Tibial artery (tissue), 4 donors: ENCODE data around the gene NUMB.
"Not testable (repeated sequence)": the region's sequence is repeated elsewhere in the genome, so short reads cannot be mapped to it uniquely, and the experiment has no call there.

Experiments
- DNase-seq, 2 donors: peaks; one replicate each; pipeline ENCODE4 v3.0.0-alpha.2; 2019
- H3K27ac ChIP-seq, 2 donors: fragments of 200-600 bp; sonication (generic) in 1 of 2; 1 replicate in 1 of 2; 2 replicates in 1 of 2; pipeline ENCODE4 v1.5.1; 2018 to 2019; ENCODE audit warnings: mild to moderate bottlenecking in 1 of 2
- H3K27me3 ChIP-seq, 2 donors: fragments of 200-600 bp; sonication (generic) in 1 of 2; one replicate each; pipeline versions ENCODE4 v1.5.1 to v1.6.0; 2016 to 2019
- H3K36me3 ChIP-seq, 3 donors: fragments of 200-600 bp; sonication (generic) in 2 of 3; one replicate each; pipeline ENCODE4 v1.5.1; 2016 to 2019; ENCODE audit warnings: mild to moderate bottlenecking in 2 of 3
- H3K4me1 ChIP-seq, 4 donors: fragments of 200-600 bp; sonication (generic) in 2 of 4; 1 replicate in 3 of 4; 2 replicates in 1 of 4; pipeline ENCODE4 v1.5.1; 2016 to 2019
- H3K4me3 ChIP-seq, 2 donors: fragments of 200-600 bp; sonication (generic) in 1 of 2; 1 replicate in 1 of 2; 2 replicates in 1 of 2; pipeline ENCODE4 v1.5.1; 2018 to 2019; ENCODE audit warnings: mild to moderate bottlenecking in 2 of 2
- H3K9me3 ChIP-seq, 3 donors: fragments of 200-600 bp; sonication (generic) in 1 of 3; one replicate each; pipeline ENCODE4 v1.5.1; 2016 to 2019
- CTCF ChIP-seq, 2 experiments: fragments of 200-600 bp in 1 of 2; fragments of 450-650 bp in 1 of 2; IDR thresholded peaks; one replicate each; pipeline ENCODE4 v1.5.1; 2017 to 2019; ENCODE audit warnings: antibody characterized with exemption in 2 of 2, mild to moderate bottlenecking in 1 of 2, moderate library complexity in 1 of 2
- intact Hi-C: fragments of 100-400 bp; cut with DNase I; formaldehyde crosslinking; loops from one replicate; pipeline ENCODE4 v1.15.0; 2023; ENCODE audit warnings: low total_unique reads

NUMB gene

GRCh38 chr14:73392329-73393257 lies 65.8 kb downstream of the NUMB start:
- Histone ChIP-seq H3K9me3 (no peaks in the 10 kb centered on the region), H3K36me3 (no peaks in the 10 kb centered on the region), H3K27ac (no peak overlapping the region), H3K27me3 (no peaks in the 10 kb centered on the region), H3K4me1 (no peaks in the 10 kb centered on the region), H3K4me3 (no peak overlapping the region)
- TF ChIP-seq CTCF (IDR thresholded peaks at IDR 0.05) = no peak
- DNase-seq = no peak
- intact Hi-C loops = no loop called here

GRCh38 chr14:73387860-73388259 lies 70.5 kb downstream of the NUMB start:
- H3K9me3 ChIP-seq = peaks cover 0 to 17% (median 3%) of the 10 kb centered on the region in 3 donors
- H3K27me3 ChIP-seq, H3K27ac ChIP-seq, DNase-seq, H3K4me3 ChIP-seq, H3K36me3 ChIP-seq, H3K4me1 ChIP-seq, intact Hi-C loops: not testable (repeated sequence)

GRCh38 chr14:73386342-73386741 lies 72.0 kb downstream of the NUMB start:
- no peak overlapping the region for H3K27ac ChIP-seq
- intact Hi-C loops = no loop called here
- H3K27me3 ChIP-seq = no peaks in the 10 kb centered on the region
- H3K9me3 ChIP-seq = peaks cover 0 to 21% (median 3%) of the 10 kb centered on the region in 3 donors
- H3K4me1 ChIP-seq = no peaks in the 10 kb centered on the region
- H3K36me3 ChIP-seq = peaks cover 0 to 10% (median 0%) of the 10 kb centered on the region in 3 donors
- no peak for DNase-seq
- TF ChIP-seq CTCF (IDR thresholded peaks at IDR 0.05) = no peak
- H3K4me3 ChIP-seq = no peak overlapping the region

- DNase-seq, H3K27ac ChIP-seq, intact Hi-C loops, H3K4me3 ChIP-seq, H3K36me3 ChIP-seq, H3K4me1 ChIP-seq, H3K27me3 ChIP-seq: not testable (repeated sequence)
- H3K9me3 ChIP-seq = peaks cover 0 to 21% (median 3%) of the 10 kb centered on the region in 3 donors
Observed at GRCh38 chr14:73385021-73385420, 73.3 kb downstream of the NUMB start.

GRCh38 chr14:73383356-73383755 lies 75.0 kb downstream of the NUMB start:
- TF ChIP-seq CTCF (IDR thresholded peaks at IDR 0.05) = no peak
- peaks cover 0 to 21% (median 3%) of the 10 kb centered on the region in 3 donors for H3K9me3 ChIP-seq
- DNase-seq = no peak

GRCh38 chr14:73381380-73382013 lies 76.8 kb downstream of the NUMB start:
- no peaks in the 10 kb centered on the region for H3K4me1 ChIP-seq
- TF ChIP-seq CTCF (IDR thresholded peaks at IDR 0.05) = no peak
- peaks cover 0 to 10% (median 0%) of the 10 kb centered on the region in 3 donors for H3K36me3 ChIP-seq
- peaks cover 0 to 21% (median 3%) of the 10 kb centered on the region in 3 donors for H3K9me3 ChIP-seq
- no peak overlapping the region for H3K27ac ChIP-seq
- no peaks in the 10 kb centered on the region for H3K27me3 ChIP-seq
- intact Hi-C loops = no loop called here
- no peak for DNase-seq
- H3K4me3 ChIP-seq = no peak overlapping the region

More at GRCh38 chr14:73383356-73383755, 75.0 kb downstream of the NUMB start:
- Histone ChIP-seq H3K27ac (no peak overlapping the region), H3K27me3 (no peaks in the 10 kb centered on the region), H3K36me3 (peaks cover 0 to 10% (median 0%) of the 10 kb centered on the region in 3 donors), H3K4me1 (no peaks in the 10 kb centered on the region), H3K4me3 (no peak overlapping the region)
- intact Hi-C loops = no loop called here
